Activated CD8-positive, alpha-beta T cell treated with anti-CD3 and anti-CD28 coated beads, Interleukin-2, amount 10 ng/mL, durations not matched to agents 7 days and 5 days (primary cell): ENCODE measurements around the gene NDUFS6. TPM values are rescaled to one million over a fixed set of nuclear protein-coding genes. Genes with fewer than 3 reads are reported as not detected.
"Not testable (repeated sequence)": the region's sequence is repeated elsewhere in the genome, so short reads cannot be mapped to it uniquely, and the experiment has no call there.

Experiments used
- ATAC-seq: fragments of 150-1000 bp; cut with Tn5 transposase; one replicate; pipeline ENCODE4 v1.10.0; 2021; ENCODE audit warnings: moderate library complexity
- CTCF ChIA-PET: fragments of 350-600 bp; sonication (Branson Sonifier 250); formaldehyde crosslinking; loops from one replicate; lab custom pipeline; 2021; ENCODE audit warnings: antibody characterized with exemption; lab: Charles Lee
- POLR2A ChIA-PET: fragments of 350-600 bp; sonication (Branson Sonifier 250); formaldehyde crosslinking; loops from one replicate; lab custom pipeline; 2021; ENCODE audit warnings: antibody characterized with exemption; lab: Charles Lee
- DNase-seq: peaks from one replicate; pipeline ENCODE4 v3.0.0-alpha.2; 2020
- H3K27ac Mint-ChIP-seq: one replicate; pipeline ENCODE4 v1.8.0; 2021; ENCODE audit warnings: mild to moderate bottlenecking, mixed read lengths
- H3K27me3 Mint-ChIP-seq: one replicate; pipeline ENCODE4 v1.8.0; 2021; ENCODE audit warnings: low read depth, mixed read lengths
- H3K36me3 Mint-ChIP-seq: one replicate; pipeline ENCODE4 v1.8.0; 2021; ENCODE audit warnings: low read depth, mixed read lengths
- H3K4me1 Mint-ChIP-seq: one replicate; pipeline ENCODE4 v1.8.0; 2021; ENCODE audit warnings: low read depth, mixed read lengths
- H3K4me3 Mint-ChIP-seq: one replicate; pipeline ENCODE4 v1.8.0; 2021; ENCODE audit warnings: mild to moderate bottlenecking, mixed read lengths
- H3K9me3 Mint-ChIP-seq: one replicate; pipeline ENCODE4 v1.8.0; 2022; ENCODE audit warnings: mixed read lengths; ENCODE audit not compliant: insufficient read depth
- total RNA-seq, 2 experiments: library from RNA; stranded (reverse); gene quantifications; one replicate each; pipeline ENCODE4 v1.2.3, GENCODE V29; 2021

Gene NDUFS6
- total RNA-seq, 2 experiments from 2014 or later: 36.6 to 36.7 TPM

GRCh38 chr5:1795931-1796330 lies 5.3 kb upstream of the NDUFS6 start:
- Mint-ChIP-seq H3K27me3 (no peaks in the 10 kb centered on the region), H3K9me3 (no peaks in the 10 kb centered on the region), H3K27ac (no peak overlapping the region), H3K4me3 (no peak overlapping the region), H3K4me1 (peaks cover 62% of the 10 kb centered on the region), H3K36me3 (peaks cover 36% of the 10 kb centered on the region)
- no peak for DNase-seq
- CTCF ChIA-PET: no interaction called here
- no peak for ATAC-seq
- POLR2A ChIA-PET: no interaction called here

GRCh38 chr5:1796371-1797102 lies 4.7 kb upstream of the NDUFS6 start:
- no peaks in the 10 kb centered on the region for H3K9me3 Mint-ChIP-seq
- ChIA-PET CTCF (no interaction called here), POLR2A (no interaction called here)
- DNase-seq (no peak), ATAC-seq (no peak)
- H3K36me3 Mint-ChIP-seq: peaks cover 36% of the 10 kb centered on the region
- H3K4me3 Mint-ChIP-seq: no peak overlapping the region
- no peak overlapping the region for H3K27ac Mint-ChIP-seq
- peaks cover 57% of the 10 kb centered on the region for H3K4me1 Mint-ChIP-seq
- H3K27me3 Mint-ChIP-seq: no peaks in the 10 kb centered on the region

- DNase-seq (no peak), ATAC-seq (no peak)
- peaks cover 36% of the 10 kb centered on the region for H3K36me3 Mint-ChIP-seq
- CTCF ChIA-PET: no interaction called here
- POLR2A ChIA-PET: no interaction called here
- H3K27ac Mint-ChIP-seq: no peak overlapping the region
- peaks cover 55% of the 10 kb centered on the region for H3K4me1 Mint-ChIP-seq
- H3K4me3 Mint-ChIP-seq: no peak overlapping the region
- H3K9me3 Mint-ChIP-seq: no peaks in the 10 kb centered on the region
- no peaks in the 10 kb centered on the region for H3K27me3 Mint-ChIP-seq
Measured at GRCh38 chr5:1797103-1797800, 4.0 kb upstream of the NDUFS6 start.

- CTCF ChIA-PET: no interaction called here
- Mint-ChIP-seq H3K4me3 (peak overlapping the region; percentile 98), H3K27ac (no peak overlapping the region), H3K9me3 (no peaks in the 10 kb centered on the region), H3K4me1 (peaks cover 54% of the 10 kb centered on the region), H3K36me3 (peaks cover 38% of the 10 kb centered on the region), H3K27me3 (no peaks in the 10 kb centered on the region)
- no peak for ATAC-seq
- POLR2A ChIA-PET: no interaction called here
- no peak for DNase-seq
Measured at GRCh38 chr5:1797855-1798254, 3.4 kb upstream of the NDUFS6 start.

GRCh38 chr5:1798589-1798988 lies 2.6 kb upstream of the NDUFS6 start:
- ChIA-PET CTCF (interaction anchor here (1.2 to 1.3 kb wide), 2 partner anchors 35 to 62 kb away, joined by 4 to 5 read pairs; no protein-coding TSS in a partner anchor), POLR2A (interaction anchor here (0.7 kb wide), 1 partner anchor 8 kb away, joined by 3 read pairs; no protein-coding TSS in a partner anchor)
- H3K4me3 Mint-ChIP-seq: peak overlapping the region; percentile 98
- ATAC-seq, DNase-seq, H3K9me3 Mint-ChIP-seq, H3K27me3 Mint-ChIP-seq: not testable (repeated sequence)
- H3K27ac Mint-ChIP-seq: peak overlapping the region; percentile 82
- peaks cover 43% of the 10 kb centered on the region for H3K36me3 Mint-ChIP-seq
- H3K4me1 Mint-ChIP-seq: peaks cover 53% of the 10 kb centered on the region

- ATAC-seq (peak; percentile 45), DNase-seq (peak; percentile 40)
- ChIA-PET CTCF (interaction anchor here (1.2 to 1.3 kb wide), 2 partner anchors 36 to 62 kb away, joined by 4 to 5 read pairs; no protein-coding TSS in a partner anchor), POLR2A (interaction anchor here (0.7 kb wide), 1 partner anchor 9 kb away, joined by 3 read pairs; no protein-coding TSS in a partner anchor)
- no peaks in the 10 kb centered on the region for H3K9me3 Mint-ChIP-seq
- H3K27me3 Mint-ChIP-seq: no peaks in the 10 kb centered on the region
- peak overlapping the region; percentile 82 for H3K27ac Mint-ChIP-seq
- peak overlapping the region; percentile 98 for H3K4me3 Mint-ChIP-seq
- H3K36me3 Mint-ChIP-seq: peaks cover 48% of the 10 kb centered on the region
- peaks cover 53% of the 10 kb centered on the region for H3K4me1 Mint-ChIP-seq
Measured at GRCh38 chr5:1799110-1799601, 2.1 kb upstream of the NDUFS6 start.

- POLR2A ChIA-PET: interaction anchor here (1.0 to 1.5 kb wide), 3 partner anchors 10 to 64 kb away, joined by 3 to 5 read pairs (median 3); no protein-coding TSS in a partner anchor
- peak within 1 kb of the TSS; percentile 95 for H3K27ac Mint-ChIP-seq
- no peaks in the 10 kb centered on the region for H3K27me3 Mint-ChIP-seq
- H3K4me3 Mint-ChIP-seq: peak within 1 kb of the TSS; percentile 98
- CTCF ChIA-PET: interaction anchor here (0.9 to 4.5 kb wide), 8 partner anchors 7 to 63 kb away, joined by 3 to 21 read pairs (median 6); no protein-coding TSS in a partner anchor
- H3K4me1 Mint-ChIP-seq: peaks cover 47% of the 10 kb centered on the region
- H3K36me3 Mint-ChIP-seq: peaks cover 54% of the 10 kb centered on the region
- ATAC-seq (peak; percentile 79), DNase-seq (peak; percentile 92)
- no peaks in the 10 kb centered on the region for H3K9me3 Mint-ChIP-seq
Measured at GRCh38 chr5:1799602-1800471, 1.4 kb upstream of the NDUFS6 start, which contains the start of gene MRPL36. Gene MRPL36 (minus strand): TSS chr5:1799837. CDS start chr5:1798935, 902 bp downstream.

GRCh38 chr5:1800472-1801221 lies 560 bp upstream of the NDUFS6 start:
- Mint-ChIP-seq H3K4me3 (peak overlapping the region; percentile 98), H3K36me3 (peaks cover 56% of the 10 kb centered on the region), H3K27ac (peak overlapping the region; percentile 95), H3K4me1 (peaks cover 42% of the 10 kb centered on the region), H3K9me3 (no peaks in the 10 kb centered on the region), H3K27me3 (no peaks in the 10 kb centered on the region)
- ATAC-seq (peak; percentile 57), DNase-seq (peak; percentile 46)
- ChIA-PET CTCF (interaction anchor here (0.9 to 4.5 kb wide), 6 partner anchors 8 to 62 kb away, joined by 3 to 21 read pairs (median 7); no protein-coding TSS in a partner anchor), POLR2A (interaction anchor here (0.7 to 1.6 kb wide), 6 partner anchors 8 to 449 kb away, joined by 3 to 11 read pairs (median 3); no protein-coding TSS in a partner anchor)

- no peaks in the 10 kb centered on the region for H3K9me3 Mint-ChIP-seq
- H3K36me3 Mint-ChIP-seq: peaks cover 58% of the 10 kb centered on the region
- H3K27me3 Mint-ChIP-seq: no peaks in the 10 kb centered on the region
- peaks cover 43% of the 10 kb centered on the region for H3K4me1 Mint-ChIP-seq
- H3K27ac Mint-ChIP-seq: peak overlapping the region; percentile 95
- POLR2A ChIA-PET: interaction anchor here (1.6 kb wide), 1 partner anchor 9 kb away, joined by 11 read pairs; no protein-coding TSS in a partner anchor
- no peak for ATAC-seq
- DNase-seq: no peak
- peak overlapping the region; percentile 98 for H3K4me3 Mint-ChIP-seq
- CTCF ChIA-PET: interaction anchor here (1.0 to 4.5 kb wide), 3 partner anchors 9 to 65 kb away, joined by 3 to 21 read pairs (median 5); no protein-coding TSS in a partner anchor
Measured at GRCh38 chr5:1801967-1802295, 724 bp downstream of the NDUFS6 start.

- no peak for ATAC-seq
- POLR2A ChIA-PET: no interaction called here
- H3K9me3 Mint-ChIP-seq: no peaks in the 10 kb centered on the region
- H3K4me3 Mint-ChIP-seq: peak overlapping the region; percentile 44
- DNase-seq: no peak
- peaks cover 37% of the 10 kb centered on the region for H3K4me1 Mint-ChIP-seq
- H3K36me3 Mint-ChIP-seq: peaks cover 57% of the 10 kb centered on the region
- CTCF ChIA-PET: interaction anchor here (1.0 to 4.5 kb wide), 2 partner anchors 10 to 149 kb away, joined by 3 to 21 read pairs; no protein-coding TSS in a partner anchor
- peak overlapping the region; percentile 65 for H3K27ac Mint-ChIP-seq
- H3K27me3 Mint-ChIP-seq: no peaks in the 10 kb centered on the region
Measured at GRCh38 chr5:1803192-1803591, 2.0 kb downstream of the NDUFS6 start.
